Panc1 (cell line): ENCODE data around the gene TK2. TPM values are rescaled to one million over a fixed set of nuclear protein-coding genes. Genes with fewer than 3 reads are reported as not detected.
A peak's percentile ranks its signal among the peaks of the same experiment; 100 is the strongest.

Source experiments
- ATAC-seq: fragments of 200-7000 bp; cut with Tn5 transposase; 2 replicates; pipeline ENCODE4 v1.9.1; 2020; ENCODE audit warnings: mild to moderate bottlenecking, moderate library complexity
- BruUV-seq: library from RNA; stranded (reverse); fragments of 400-500 nt; replicated peaks from 2 replicates; lab custom pipeline; 2021; lab: Mats Ljungman, UMichigan
- CTCF ChIA-PET: fragments of 300-600 bp; sonication (Branson Sonifier 250); formaldehyde crosslinking; loops from one replicate; lab custom pipeline; 2022; ENCODE audit warnings: antibody characterized with exemption; lab: Charles Lee
- POLR2A ChIA-PET: fragments of 300-600 bp; sonication (Branson Sonifier 250); formaldehyde crosslinking; loops from one replicate; lab custom pipeline; 2022; ENCODE audit warnings: antibody characterized with exemption; lab: Charles Lee
- DNase-seq: peaks from one replicate; pipeline ENCODE4 v3.0.0-alpha.2; 2010; ENCODE audit warnings: low read depth, low spot score
- H3K27ac ChIP-seq: 2 replicates; pipeline ENCODE4 v1.5.1; 2011; ENCODE audit warnings: mild to moderate bottlenecking, low read length, inconsistent platforms
- H3K27me3 ChIP-seq: fragments of 200-500 bp; sonication (Bioruptor generic); 2 replicates; pipeline ENCODE4 v1.6.0; 2014; ENCODE audit warnings: low read length, inconsistent platforms; ENCODE audit not compliant: control insufficient read depth, insufficient read depth
- H3K36me3 ChIP-seq: fragments of 200-500 bp; sonication (Bioruptor generic); 2 replicates; pipeline ENCODE4 v1.5.1; 2014; ENCODE audit warnings: inconsistent platforms, mild to moderate bottlenecking, low read length, moderate library complexity; ENCODE audit not compliant: control insufficient read depth, insufficient read depth
- H3K4me1 ChIP-seq: 2 replicates; pipeline ENCODE4 v1.5.1; 2011; ENCODE audit warnings: inconsistent platforms, mild to moderate bottlenecking, low read length, moderate library complexity; ENCODE audit not compliant: control insufficient read depth, insufficient read depth
- H3K4me3 ChIP-seq, 2 experiments: 2 replicates each; pipeline ENCODE4 v1.5.1; 2011 to 2012; ENCODE audit warnings: low read depth in 2 of 2, low read length in 2 of 2, mild to moderate bottlenecking in 2 of 2, inconsistent platforms in 1 of 2, moderate library complexity in 1 of 2
- H3K9me3 ChIP-seq: fragments of 200-500 bp; sonication (Bioruptor generic); 2 replicates; pipeline ENCODE4 v1.5.1; 2014; ENCODE audit warnings: low read depth, mild to moderate bottlenecking, inconsistent platforms, low read length, moderate library complexity; ENCODE audit not compliant: control insufficient read depth, insufficient read depth
- POLR2AphosphoS5 ChIP-seq: IDR thresholded peaks from 2 replicates; pipeline ENCODE4 v1.6.1; 2012; ENCODE audit warnings: mild to moderate bottlenecking, low read depth, low read length, moderate library complexity
- SIN3A ChIP-seq: IDR thresholded peaks from 2 replicates; pipeline ENCODE4 v1.6.1; 2012; ENCODE audit warnings: low read depth, mild to moderate bottlenecking, low read length, moderate library complexity, borderline replicate concordance; ENCODE audit not compliant: insufficient read depth
- TCF7L2 ChIP-seq: IDR thresholded peaks from 2 replicates; pipeline ENCODE4 v1.6.1; 2011; ENCODE audit warnings: mild to moderate bottlenecking, low read depth, low read length, inconsistent platforms
- in situ Hi-C: cut with HindIII; loops from 2 replicates; pipeline ENCODE4 v1.10.0; 2016; ENCODE audit warnings: low sequenced_read_pairs, low pct_unique_long_range_greater_than_20kb
- intact Hi-C: fragments of 100-400 bp; cut with micrococcal nuclease; formaldehyde crosslinking; loops from one replicate; pipeline ENCODE4 v1.10.0; 2022; ENCODE audit not compliant: unreplicated experiment
- total RNA-seq: library from RNA; stranded (reverse); gene quantifications from one replicate; pipeline ENCODE4 v1.2.1, GENCODE V29; 2021; ENCODE audit not compliant: unreplicated experiment
- TF ChIP-seq, protein P1 (sequence below): fragments of 450-650 bp; IDR thresholded peaks from 2 replicates; pipeline ENCODE4 v1.5.1; 2017; ENCODE audit warnings: mild to moderate bottlenecking
- TF ChIP-seq, protein P2 (sequence below), 2 experiments: IDR thresholded peaks; 2 replicates each; pipeline ENCODE4 v1.6.1; 2011 to 2012; ENCODE audit warnings: low read depth in 2 of 2, control low read depth in 1 of 2, low read length in 1 of 2, mild to moderate bottlenecking in 1 of 2, moderate library complexity in 1 of 2; ENCODE audit not compliant: insufficient read depth in 1 of 2

Gene TK2
- total RNA-seq, 1 experiment from 2014 or later: 17.1 TPM

DNA sequence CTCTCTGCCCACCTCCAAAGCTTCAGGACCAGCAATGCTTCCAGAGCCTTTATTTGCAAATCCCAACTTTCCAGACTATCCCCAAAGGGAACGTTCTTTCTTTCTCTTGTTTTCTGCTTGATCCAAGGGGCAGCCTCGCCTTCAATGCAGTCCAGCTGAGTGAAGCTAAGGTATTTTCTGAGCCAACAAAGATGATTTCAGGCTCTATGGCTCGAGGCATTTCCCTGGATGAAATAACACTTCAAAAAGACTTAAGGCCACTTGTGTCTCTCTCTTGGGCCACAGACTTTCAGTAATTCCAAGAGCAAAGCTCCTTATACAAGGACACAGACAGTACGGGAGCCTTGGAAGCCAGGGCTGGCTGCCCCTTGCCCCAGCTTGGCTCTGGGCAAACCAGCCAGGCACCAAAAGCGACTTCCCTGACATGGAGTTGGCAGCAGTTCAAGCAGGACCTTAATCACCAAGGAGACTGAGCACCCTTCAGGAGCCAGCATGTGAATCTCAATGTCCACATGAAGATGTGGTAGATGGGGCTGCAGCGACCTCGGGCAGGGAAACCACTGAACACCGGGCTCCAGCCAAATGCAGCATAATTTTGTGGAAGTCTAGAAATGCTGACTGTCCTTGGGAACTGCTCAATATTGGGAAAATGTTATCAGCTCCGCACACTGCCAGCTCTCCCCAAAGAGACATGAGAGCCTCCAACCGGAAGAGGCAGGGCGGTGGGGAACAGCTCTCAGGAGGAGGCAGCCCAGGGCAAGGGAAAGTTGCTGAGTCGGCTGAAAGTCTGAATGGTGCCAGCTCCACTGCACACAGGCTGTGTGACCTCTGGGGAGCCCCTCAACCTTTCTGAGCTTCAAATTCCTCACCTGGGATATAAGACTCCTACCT is 39.0 kb downstream of the TK2 start:
- Histone ChIP-seq H3K36me3 (no peaks in the 10 kb centered on the region), H3K4me1 (peaks cover 30% of the 10 kb centered on the region), H3K4me3 (no peak overlapping the region), H3K27me3 (no peaks in the 10 kb centered on the region), H3K9me3 (no peaks in the 10 kb centered on the region), H3K27ac (peak overlapping the region; percentile 32)
- in situ Hi-C loops: no loop called here
- TF ChIP-seq, protein P1, sequence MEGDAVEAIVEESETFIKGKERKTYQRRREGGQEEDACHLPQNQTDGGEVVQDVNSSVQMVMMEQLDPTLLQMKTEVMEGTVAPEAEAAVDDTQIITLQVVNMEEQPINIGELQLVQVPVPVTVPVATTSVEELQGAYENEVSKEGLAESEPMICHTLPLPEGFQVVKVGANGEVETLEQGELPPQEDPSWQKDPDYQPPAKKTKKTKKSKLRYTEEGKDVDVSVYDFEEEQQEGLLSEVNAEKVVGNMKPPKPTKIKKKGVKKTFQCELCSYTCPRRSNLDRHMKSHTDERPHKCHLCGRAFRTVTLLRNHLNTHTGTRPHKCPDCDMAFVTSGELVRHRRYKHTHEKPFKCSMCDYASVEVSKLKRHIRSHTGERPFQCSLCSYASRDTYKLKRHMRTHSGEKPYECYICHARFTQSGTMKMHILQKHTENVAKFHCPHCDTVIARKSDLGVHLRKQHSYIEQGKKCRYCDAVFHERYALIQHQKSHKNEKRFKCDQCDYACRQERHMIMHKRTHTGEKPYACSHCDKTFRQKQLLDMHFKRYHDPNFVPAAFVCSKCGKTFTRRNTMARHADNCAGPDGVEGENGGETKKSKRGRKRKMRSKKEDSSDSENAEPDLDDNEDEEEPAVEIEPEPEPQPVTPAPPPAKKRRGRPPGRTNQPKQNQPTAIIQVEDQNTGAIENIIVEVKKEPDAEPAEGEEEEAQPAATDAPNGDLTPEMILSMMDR: no peak
- TF ChIP-seq SIN3A: no peak
- no peak for TF ChIP-seq POLR2AphosphoS5
- TF ChIP-seq, protein P2, sequence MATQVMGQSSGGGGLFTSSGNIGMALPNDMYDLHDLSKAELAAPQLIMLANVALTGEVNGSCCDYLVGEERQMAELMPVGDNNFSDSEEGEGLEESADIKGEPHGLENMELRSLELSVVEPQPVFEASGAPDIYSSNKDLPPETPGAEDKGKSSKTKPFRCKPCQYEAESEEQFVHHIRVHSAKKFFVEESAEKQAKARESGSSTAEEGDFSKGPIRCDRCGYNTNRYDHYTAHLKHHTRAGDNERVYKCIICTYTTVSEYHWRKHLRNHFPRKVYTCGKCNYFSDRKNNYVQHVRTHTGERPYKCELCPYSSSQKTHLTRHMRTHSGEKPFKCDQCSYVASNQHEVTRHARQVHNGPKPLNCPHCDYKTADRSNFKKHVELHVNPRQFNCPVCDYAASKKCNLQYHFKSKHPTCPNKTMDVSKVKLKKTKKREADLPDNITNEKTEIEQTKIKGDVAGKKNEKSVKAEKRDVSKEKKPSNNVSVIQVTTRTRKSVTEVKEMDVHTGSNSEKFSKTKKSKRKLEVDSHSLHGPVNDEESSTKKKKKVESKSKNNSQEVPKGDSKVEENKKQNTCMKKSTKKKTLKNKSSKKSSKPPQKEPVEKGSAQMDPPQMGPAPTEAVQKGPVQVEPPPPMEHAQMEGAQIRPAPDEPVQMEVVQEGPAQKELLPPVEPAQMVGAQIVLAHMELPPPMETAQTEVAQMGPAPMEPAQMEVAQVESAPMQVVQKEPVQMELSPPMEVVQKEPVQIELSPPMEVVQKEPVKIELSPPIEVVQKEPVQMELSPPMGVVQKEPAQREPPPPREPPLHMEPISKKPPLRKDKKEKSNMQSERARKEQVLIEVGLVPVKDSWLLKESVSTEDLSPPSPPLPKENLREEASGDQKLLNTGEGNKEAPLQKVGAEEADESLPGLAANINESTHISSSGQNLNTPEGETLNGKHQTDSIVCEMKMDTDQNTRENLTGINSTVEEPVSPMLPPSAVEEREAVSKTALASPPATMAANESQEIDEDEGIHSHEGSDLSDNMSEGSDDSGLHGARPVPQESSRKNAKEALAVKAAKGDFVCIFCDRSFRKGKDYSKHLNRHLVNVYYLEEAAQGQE (IDR thresholded peaks at IDR 0.05; ENCODE audit: insufficient read depth in 1 of 2, low read depth in 2 of 2, low read length in 1 of 2): no peak
- no peak for TF ChIP-seq TCF7L2
- BruUV-seq: no TSS peak
- intact Hi-C loops: no loop called here
- ChIA-PET CTCF (no interaction called here), POLR2A (no interaction called here)
- ATAC-seq (no peak), DNase-seq (no peak)

DNA sequence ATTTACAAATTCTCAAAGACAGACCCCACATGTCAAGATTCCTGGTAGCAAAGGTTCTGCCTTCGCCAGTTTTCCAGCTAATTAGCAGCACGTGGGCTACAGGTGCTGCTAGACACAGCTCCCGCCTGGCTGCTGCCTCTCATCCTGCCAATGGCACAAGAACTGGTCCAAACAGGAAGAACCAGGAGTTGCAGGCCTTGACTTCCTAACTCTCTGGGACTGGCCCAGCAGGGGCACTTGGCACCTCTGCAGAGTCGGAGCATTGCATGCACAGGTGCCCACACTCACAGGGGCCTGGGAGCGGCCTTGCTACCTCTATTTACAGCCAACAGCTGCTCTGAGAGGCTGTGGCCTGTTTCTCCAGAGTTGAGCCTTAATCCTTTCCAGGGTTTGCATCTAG is 39.6 kb downstream of the TK2 start:
- intact Hi-C loops (no loop called here), in situ Hi-C loops (no loop called here)
- TF ChIP-seq, protein P2 (IDR thresholded peaks at IDR 0.05; ENCODE audit: insufficient read depth in 1 of 2, low read depth in 2 of 2, low read length in 1 of 2): no peak
- TF ChIP-seq TCF7L2 (no peak), POLR2AphosphoS5 (no peak), SIN3A (no peak)
- TF ChIP-seq, protein P1: no peak
- ATAC-seq: no peak
- ChIA-PET CTCF (no interaction called here), POLR2A (no interaction called here)
- no peaks in the 10 kb centered on the region for H3K9me3 ChIP-seq
- H3K27ac ChIP-seq: no peak overlapping the region
- H3K4me1 ChIP-seq: peaks cover 30% of the 10 kb centered on the region
- no peak for DNase-seq
- no peaks in the 10 kb centered on the region for H3K27me3 ChIP-seq
- H3K36me3 ChIP-seq: no peaks in the 10 kb centered on the region
- no TSS peak for BruUV-seq
- H3K4me3 ChIP-seq: no peak overlapping the region
